ENCODE measurements around the gene NRBF2. TPM values are rescaled to one million over a fixed set of nuclear protein-coding genes. Genes with fewer than 3 reads are reported as not detected.

NRBF2 gene
- total and polyA plus RNA-seq, 2 donors (not counting 1 experiment from before 2014, with no cell fraction given) = 8.3 to 24.6 TPM

GRCh38 chr10:63114031-63114814 lies 18.9 kb upstream of the NRBF2 start:
- Histone ChIP-seq H4K20me1 (ENCODE audit: control insufficient read depth, insufficient read depth, low read length, poor library complexity, severe bottlenecking) (no peaks in the 10 kb centered on the region), H3K36me3 (replicated peaks in 1 of 2; ENCODE audit: control extremely low read depth in 1 of 2, control insufficient read depth in 1 of 2, extremely low read depth in 1 of 2, insufficient read depth in 2 of 2, low read length in 1 of 2) (no peaks in the 10 kb centered on the region), H3K4me2 (replicated peaks; ENCODE audit: low read depth, low read length, poor library complexity, severe bottlenecking) (no peak overlapping the region), H3K4me3 (ENCODE audit: control extremely low read depth in 1 of 5, extremely low read depth in 1 of 5, insufficient read depth in 1 of 5, low read depth in 2 of 5, low read length in 4 of 5) (no peak overlapping the region), H3K9ac (ENCODE audit: low read length) (no peak overlapping the region), H2AFZ (ENCODE audit: insufficient read depth, low read depth, low read length, poor library complexity, severe bottlenecking) (no peak overlapping the region), H3K27me3 (replicated peaks in 1 of 4; ENCODE audit: control extremely low read depth in 1 of 4, control insufficient read depth in 3 of 4, insufficient read depth in 4 of 4, low read length in 3 of 4) (no peaks in the 10 kb centered on the region), H3K27ac (ENCODE audit: low read length in 2 of 2) (no peak overlapping the region), H3K9me3 (ENCODE audit: control extremely low read depth in 1 of 3, control insufficient read depth in 2 of 3, insufficient read depth in 1 of 3, low read length in 2 of 3) (no peaks in the 10 kb centered on the region), H3K4me1 (ENCODE audit: control insufficient read depth in 2 of 2, insufficient read depth in 2 of 2, low read length in 2 of 2) (no peaks in the 10 kb centered on the region), H3K79me2 (ENCODE audit: control insufficient read depth, insufficient read depth, low read length) (no peaks in the 10 kb centered on the region)
- POLR2A ChIA-PET = interaction anchor here (0.7 kb wide), 1 partner anchor 446 kb away, joined by 3 read pairs; no protein-coding TSS in a partner anchor
- ATAC-seq (ENCODE audit: low read depth) (no peak), DNase-seq (no peak)
- WGBS (ENCODE audit: insufficient coverage) = 89% methylated on average over 2 of the region's 4 CpGs
- TF ChIP-seq EZH2 (IDR thresholded peaks at IDR 0.05; ENCODE audit: borderline replicate concordance, insufficient read depth, low read depth, low read length, poor library complexity, severe bottlenecking) = no peak
- no peak for TF ChIP-seq CTCF (IDR thresholded peaks at IDR 0.05)
- Mint-ChIP-seq H3K4me1 (no peaks in the 10 kb centered on the region), H3K27ac (no peak overlapping the region), H3K9me3 (ENCODE audit: insufficient read depth) (no peaks in the 10 kb centered on the region), H3K4me3 (no peak overlapping the region), H3K27me3 (peaks cover 16% of the 10 kb centered on the region)
- CTCF ChIA-PET = no interaction called here
- intact Hi-C loops (cut with micrococcal nuclease) = no loop called here

GRCh38 chr10:63115732-63116383 lies 17.3 kb upstream of the NRBF2 start:
- Mint-ChIP-seq H3K27me3 (peaks cover 9% of the 10 kb centered on the region), H3K4me3 (no peak overlapping the region), H3K9me3 (ENCODE audit: insufficient read depth) (no peaks in the 10 kb centered on the region), H3K27ac (no peak overlapping the region), H3K4me1 (no peaks in the 10 kb centered on the region)
- H3K79me2 ChIP-seq (ENCODE audit: control insufficient read depth, insufficient read depth, low read length) = no peaks in the 10 kb centered on the region
- TF ChIP-seq EZH2 (IDR thresholded peaks at IDR 0.05; ENCODE audit: borderline replicate concordance, insufficient read depth, low read depth, low read length, poor library complexity, severe bottlenecking) = no peak
- H3K36me3 ChIP-seq (replicated peaks in 1 of 2; ENCODE audit: control extremely low read depth in 1 of 2, control insufficient read depth in 1 of 2, extremely low read depth in 1 of 2, insufficient read depth in 2 of 2, low read length in 1 of 2) = no peaks in the 10 kb centered on the region
- ChIA-PET POLR2A (no interaction called here), CTCF (no interaction called here)
- no peak overlapping the region for H3K9ac ChIP-seq (ENCODE audit: low read length)
- ATAC-seq (ENCODE audit: low read depth) (no peak), DNase-seq (no peak)
- intact Hi-C loops (cut with micrococcal nuclease) = no loop called here
- no peaks in the 10 kb centered on the region for H3K4me1 ChIP-seq (ENCODE audit: control insufficient read depth in 2 of 2, insufficient read depth in 2 of 2, low read length in 2 of 2)
- no peak overlapping the region for H3K4me2 ChIP-seq (replicated peaks; ENCODE audit: low read depth, low read length, poor library complexity, severe bottlenecking)
- H3K27me3 ChIP-seq (replicated peaks in 1 of 4; ENCODE audit: control extremely low read depth in 1 of 4, control insufficient read depth in 3 of 4, insufficient read depth in 4 of 4, low read length in 3 of 4) = no peaks in the 10 kb centered on the region
- H3K9me3 ChIP-seq (ENCODE audit: control extremely low read depth in 1 of 3, control insufficient read depth in 2 of 3, insufficient read depth in 1 of 3, low read length in 2 of 3) = no peaks in the 10 kb centered on the region
- 94% methylated on average over 2 of the region's 7 CpGs for WGBS (ENCODE audit: insufficient coverage)
- H3K4me3 ChIP-seq (ENCODE audit: control extremely low read depth in 1 of 5, extremely low read depth in 1 of 5, insufficient read depth in 1 of 5, low read depth in 2 of 5, low read length in 4 of 5) = no peak overlapping the region
- no peak overlapping the region for H2AFZ ChIP-seq (ENCODE audit: insufficient read depth, low read depth, low read length, poor library complexity, severe bottlenecking)
- H4K20me1 ChIP-seq (ENCODE audit: control insufficient read depth, insufficient read depth, low read length, poor library complexity, severe bottlenecking) = no peaks in the 10 kb centered on the region
- no peak overlapping the region for H3K27ac ChIP-seq (ENCODE audit: low read length in 2 of 2)
